Smooth muscle cell (in vitro differentiated cells): ENCODE measurements around the gene CEP104. TPM values are rescaled to one million over a fixed set of nuclear protein-coding genes. Genes with fewer than 3 reads are reported as not detected.

Source experiments
- DNase-seq: peaks from one replicate; lab custom pipeline; 2025; ENCODE audit not compliant: unreplicated experiment; lab: John Stamatoyannopoulos, UW
- H2AFZ ChIP-seq: fragments of 200-600 bp; sonication (generic); 2 replicates; pipeline ENCODE4 v1.6.0; 2016; ENCODE audit warnings: antibody characterized with exemption, low read depth, mild to moderate bottlenecking
- H3F3A ChIP-seq: fragments of 200-600 bp; sonication (generic); 2 replicates; pipeline ENCODE4 v1.6.0; 2017; ENCODE audit warnings: antibody characterized with exemption, low read depth
- H3K27ac ChIP-seq: fragments of 200-600 bp; sonication (generic); 2 replicates; pipeline ENCODE4 v1.5.1; 2016; ENCODE audit warnings: low read depth, mild to moderate bottlenecking
- H3K27me3 ChIP-seq: fragments of 200-600 bp; sonication (generic); 2 replicates; pipeline ENCODE4 v1.6.1; 2016; ENCODE audit warnings: low read depth, mild to moderate bottlenecking
- H3K36me3 ChIP-seq: fragments of 200-600 bp; sonication (generic); 2 replicates; pipeline ENCODE4 v1.5.1; 2016; ENCODE audit warnings: low read depth
- H3K4me1 ChIP-seq: fragments of 200-600 bp; sonication (generic); 2 replicates; pipeline ENCODE4 v1.5.1; 2016; ENCODE audit warnings: low read depth
- H3K4me2 ChIP-seq: fragments of 200-600 bp; sonication (generic); 2 replicates; pipeline ENCODE4 v1.6.0; 2016; ENCODE audit warnings: mild to moderate bottlenecking
- H3K4me3 ChIP-seq: fragments of 200-600 bp; sonication (generic); 2 replicates; pipeline ENCODE4 v1.5.1; 2016; ENCODE audit warnings: mild to moderate bottlenecking
- H3K79me2 ChIP-seq: fragments of 200-600 bp; sonication (generic); 2 replicates; pipeline ENCODE4 v1.6.0; 2016; ENCODE audit warnings: low read depth, mild to moderate bottlenecking
- H3K9ac ChIP-seq: fragments of 200-600 bp; sonication (generic); 2 replicates; pipeline ENCODE4 v1.6.0; 2016; ENCODE audit warnings: low read depth
- H3K9me3 ChIP-seq: fragments of 200-600 bp; sonication (generic); replicated peaks from 2 replicates; pipeline ENCODE4 v1.5.1; 2016; ENCODE audit warnings: low read depth
- H4K20me1 ChIP-seq: fragments of 200-600 bp; sonication (generic); 2 replicates; pipeline ENCODE4 v1.6.0; 2016; ENCODE audit warnings: low read depth
- CTCF ChIP-seq: fragments of 200-600 bp; sonication (generic); IDR thresholded peaks from 2 replicates; pipeline ENCODE4 v1.5.1; 2017; ENCODE audit warnings: borderline replicate concordance, mild to moderate bottlenecking, antibody characterized with exemption; ENCODE audit not compliant: insufficient read depth, poor library complexity, severe bottlenecking
- WGBS: methylation state at CpG from one replicate; pipeline ENCODE4 v1.1.7; 2016; ENCODE audit warnings: low lambda C conversion rate; 5-methylcytosine and 5-hydroxymethylcytosine counted together
- polyA plus RNA-seq: library from polyadenylated mRNA; unstranded; fragments of >200 nt; fragmentation: Nextera tagmentation; extraction: Ambion mirVana; gene quantifications from 2 replicates; pipeline ENCODE4 v1.2.1, GENCODE V29; 2016
- total RNA-seq: library from RNA; depleted of rRNA; stranded (reverse); fragments of >200 nt; gene quantifications from 2 replicates; pipeline ENCODE4 v1.2.3, GENCODE V29; 2014

CEP104 gene
- total and polyA plus RNA-seq, 2 experiments from 2014 or later, result 16.8 to 25.4 TPM

GRCh38 chr1:3898994-3899753 is 42.2 kb upstream of the CEP104 start:
- H3K27ac ChIP-seq, result peak overlapping the region; percentile 74
- peaks cover 55% of the 10 kb centered on the region for H3K79me2 ChIP-seq
- H3K4me3 ChIP-seq, result peak overlapping the region; percentile 80
- no peaks in the 10 kb centered on the region for H3K27me3 ChIP-seq
- peak overlapping the region; percentile 93 for H2AFZ ChIP-seq
- TF ChIP-seq CTCF, result no peak
- H3K4me2 ChIP-seq, result peak overlapping the region; percentile 90
- H4K20me1 ChIP-seq, result peaks cover 42% of the 10 kb centered on the region
- H3K9me3 ChIP-seq, result no peaks in the 10 kb centered on the region
- H3K4me1 ChIP-seq, result peaks cover 6% of the 10 kb centered on the region
- WGBS, result 32% methylated on average over 10 of the region's 10 CpGs
- no peaks in the 10 kb centered on the region for H3F3A ChIP-seq
- DNase-seq, result no peak
- H3K36me3 ChIP-seq, result no peaks in the 10 kb centered on the region
- peak overlapping the region; percentile 92 for H3K9ac ChIP-seq

GRCh38 chr1:3898475-3898735 is 41.4 kb upstream of the CEP104 start:
- H4K20me1 ChIP-seq, result peaks cover 50% of the 10 kb centered on the region
- H2AFZ ChIP-seq, result no peak overlapping the region
- no peaks in the 10 kb centered on the region for H3K9me3 ChIP-seq
- H3K36me3 ChIP-seq, result no peaks in the 10 kb centered on the region
- DNase-seq, result no peak
- no peaks in the 10 kb centered on the region for H3K27me3 ChIP-seq
- H3F3A ChIP-seq, result no peaks in the 10 kb centered on the region
- peak overlapping the region; percentile 80 for H3K4me3 ChIP-seq
- H3K4me2 ChIP-seq, result peak overlapping the region; percentile 90
- peaks cover 62% of the 10 kb centered on the region for H3K79me2 ChIP-seq
- TF ChIP-seq CTCF, result no peak
- no peak overlapping the region for H3K27ac ChIP-seq
- peaks cover 6% of the 10 kb centered on the region for H3K4me1 ChIP-seq
- no peak overlapping the region for H3K9ac ChIP-seq

GRCh38 chr1:3896396-3897000 is 39.5 kb upstream of the CEP104 start:
- Histone ChIP-seq H3K4me1 (peaks cover 6% of the 10 kb centered on the region), H3K9ac (no peak overlapping the region), H3K4me3 (no peak overlapping the region), H3K9me3 (no peaks in the 10 kb centered on the region), H3K79me2 (peaks cover 68% of the 10 kb centered on the region), H3K4me2 (no peak overlapping the region), H3F3A (no peaks in the 10 kb centered on the region), H2AFZ (no peak overlapping the region), H4K20me1 (peaks cover 59% of the 10 kb centered on the region), H3K27ac (no peak overlapping the region), H3K27me3 (no peaks in the 10 kb centered on the region), H3K36me3 (no peaks in the 10 kb centered on the region)
- no peak for TF ChIP-seq CTCF
- 89% methylated on average over 7 of the region's 7 CpGs for WGBS
- DNase-seq, result no peak

DNA sequence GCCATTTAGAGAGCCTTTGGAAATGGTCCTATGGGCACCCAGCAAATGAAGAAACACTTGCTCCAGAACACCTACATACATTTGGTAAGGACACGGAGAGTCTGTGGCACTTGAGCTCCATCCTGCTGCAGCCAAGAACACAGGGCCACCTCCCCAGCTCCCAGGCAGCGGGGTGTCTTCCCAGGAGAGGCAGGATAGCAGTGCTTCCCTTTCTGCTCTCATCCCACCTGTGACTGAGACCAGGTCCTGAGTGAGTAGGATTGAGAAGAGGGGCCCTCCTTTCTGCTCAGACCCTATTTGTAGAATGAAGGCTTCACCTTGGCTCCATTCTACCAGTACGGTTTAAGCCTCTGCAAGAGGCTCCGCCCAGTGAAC is 38.9 kb upstream of the CEP104 start:
- H3K27me3 ChIP-seq, result no peaks in the 10 kb centered on the region
- WGBS, result 98% methylated on average over 4 of the region's 4 CpGs
- DNase-seq, result no peak
- H3K4me2 ChIP-seq, result no peak overlapping the region
- H3K9ac ChIP-seq, result no peak overlapping the region
- no peak overlapping the region for H3K27ac ChIP-seq
- H3K36me3 ChIP-seq, result no peaks in the 10 kb centered on the region
- peaks cover 62% of the 10 kb centered on the region for H4K20me1 ChIP-seq
- peaks cover 6% of the 10 kb centered on the region for H3K4me1 ChIP-seq
- H3K4me3 ChIP-seq, result no peak overlapping the region
- no peak for TF ChIP-seq CTCF
- no peaks in the 10 kb centered on the region for H3F3A ChIP-seq
- peaks cover 68% of the 10 kb centered on the region for H3K79me2 ChIP-seq
- no peak overlapping the region for H2AFZ ChIP-seq
- no peaks in the 10 kb centered on the region for H3K9me3 ChIP-seq
